ENCODE measurements around the gene HS6ST2.

- TF ChIP-seq POLR2A (IDR thresholded peaks at IDR 0.05) (no peak), EP300 (IDR thresholded peaks at IDR 0.05) (no peak)
- TF ChIP-seq, protein P1, sequence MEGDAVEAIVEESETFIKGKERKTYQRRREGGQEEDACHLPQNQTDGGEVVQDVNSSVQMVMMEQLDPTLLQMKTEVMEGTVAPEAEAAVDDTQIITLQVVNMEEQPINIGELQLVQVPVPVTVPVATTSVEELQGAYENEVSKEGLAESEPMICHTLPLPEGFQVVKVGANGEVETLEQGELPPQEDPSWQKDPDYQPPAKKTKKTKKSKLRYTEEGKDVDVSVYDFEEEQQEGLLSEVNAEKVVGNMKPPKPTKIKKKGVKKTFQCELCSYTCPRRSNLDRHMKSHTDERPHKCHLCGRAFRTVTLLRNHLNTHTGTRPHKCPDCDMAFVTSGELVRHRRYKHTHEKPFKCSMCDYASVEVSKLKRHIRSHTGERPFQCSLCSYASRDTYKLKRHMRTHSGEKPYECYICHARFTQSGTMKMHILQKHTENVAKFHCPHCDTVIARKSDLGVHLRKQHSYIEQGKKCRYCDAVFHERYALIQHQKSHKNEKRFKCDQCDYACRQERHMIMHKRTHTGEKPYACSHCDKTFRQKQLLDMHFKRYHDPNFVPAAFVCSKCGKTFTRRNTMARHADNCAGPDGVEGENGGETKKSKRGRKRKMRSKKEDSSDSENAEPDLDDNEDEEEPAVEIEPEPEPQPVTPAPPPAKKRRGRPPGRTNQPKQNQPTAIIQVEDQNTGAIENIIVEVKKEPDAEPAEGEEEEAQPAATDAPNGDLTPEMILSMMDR (IDR thresholded peaks at IDR 0.05): no peak
Measured at GRCh38 chrX:132876523-132877338, 81.7 kb downstream of the HS6ST2 start.

All from tibial nerve (tissue), 4 donors.